Measurements from ENCODE around the gene MAPK10. TPM values are rescaled to one million over a fixed set of nuclear protein-coding genes. Genes with fewer than 3 reads are reported as not detected.

MAPK10 gene
- total RNA-seq, 1 donor from 2014 or later = 25.2 TPM

GRCh38 chr4:86131456-86131855 is 228.4 kb downstream of the MAPK10 start:
- Mint-ChIP-seq H3K27me3 (ENCODE audit: low read depth) (no peaks in the 10 kb centered on the region), H3K9me3 (peaks cover 3% of the 10 kb centered on the region), H3K4me3 (no peak overlapping the region), H3K36me3 (no peaks in the 10 kb centered on the region), H3K27ac (no peak overlapping the region), H3K4me1 (peaks cover 8% of the 10 kb centered on the region)
- no peak for DNase-seq (ENCODE audit: low spot score in 2 of 2, unreplicated experiment in 2 of 2)
- TF ChIP-seq, protein P1, sequence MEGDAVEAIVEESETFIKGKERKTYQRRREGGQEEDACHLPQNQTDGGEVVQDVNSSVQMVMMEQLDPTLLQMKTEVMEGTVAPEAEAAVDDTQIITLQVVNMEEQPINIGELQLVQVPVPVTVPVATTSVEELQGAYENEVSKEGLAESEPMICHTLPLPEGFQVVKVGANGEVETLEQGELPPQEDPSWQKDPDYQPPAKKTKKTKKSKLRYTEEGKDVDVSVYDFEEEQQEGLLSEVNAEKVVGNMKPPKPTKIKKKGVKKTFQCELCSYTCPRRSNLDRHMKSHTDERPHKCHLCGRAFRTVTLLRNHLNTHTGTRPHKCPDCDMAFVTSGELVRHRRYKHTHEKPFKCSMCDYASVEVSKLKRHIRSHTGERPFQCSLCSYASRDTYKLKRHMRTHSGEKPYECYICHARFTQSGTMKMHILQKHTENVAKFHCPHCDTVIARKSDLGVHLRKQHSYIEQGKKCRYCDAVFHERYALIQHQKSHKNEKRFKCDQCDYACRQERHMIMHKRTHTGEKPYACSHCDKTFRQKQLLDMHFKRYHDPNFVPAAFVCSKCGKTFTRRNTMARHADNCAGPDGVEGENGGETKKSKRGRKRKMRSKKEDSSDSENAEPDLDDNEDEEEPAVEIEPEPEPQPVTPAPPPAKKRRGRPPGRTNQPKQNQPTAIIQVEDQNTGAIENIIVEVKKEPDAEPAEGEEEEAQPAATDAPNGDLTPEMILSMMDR (IDR thresholded peaks at IDR 0.05; ENCODE audit: unreplicated experiment) = no peak

DNA sequence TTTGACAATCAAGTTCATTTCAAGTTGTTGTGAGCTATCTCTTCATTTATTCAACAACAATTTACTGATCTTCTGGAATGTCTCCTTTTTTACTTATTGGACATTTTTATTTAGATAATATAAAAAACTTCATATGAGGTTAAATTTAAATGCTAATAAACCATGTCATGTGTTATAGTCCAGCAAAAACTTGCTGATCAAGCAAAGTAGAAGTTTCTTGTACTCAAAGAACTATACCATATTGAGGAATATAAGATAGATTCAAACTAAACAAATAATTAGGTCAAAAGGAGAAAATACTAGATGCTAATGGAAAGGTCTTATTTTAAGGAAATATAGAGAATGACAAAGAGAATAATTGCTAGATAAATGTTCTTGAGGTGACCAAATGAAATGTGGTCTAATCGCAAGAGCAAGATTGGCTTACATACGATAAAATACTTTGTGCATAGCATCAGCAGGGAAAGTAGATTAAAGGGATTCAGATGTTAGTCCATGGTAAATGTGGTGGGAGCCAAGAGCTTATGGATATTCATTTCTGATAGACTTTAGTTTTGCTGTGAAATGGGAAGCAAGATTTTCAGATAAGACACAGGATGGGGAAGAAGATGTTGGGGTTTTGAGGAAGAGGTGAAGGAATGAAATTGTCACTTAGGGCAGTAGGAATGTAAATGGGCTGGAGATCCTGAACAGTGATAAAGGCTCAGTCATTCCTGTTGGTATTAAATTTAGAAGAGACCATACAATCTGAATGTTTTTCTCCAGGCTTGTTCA is 229.5 kb downstream of the MAPK10 start:
- H3K27ac Mint-ChIP-seq = no peak overlapping the region
- TF ChIP-seq, protein P1 (IDR thresholded peaks at IDR 0.05; ENCODE audit: unreplicated experiment) = no peak
- H3K27me3 Mint-ChIP-seq (ENCODE audit: low read depth) = no peaks in the 10 kb centered on the region
- H3K9me3 Mint-ChIP-seq = no peaks in the 10 kb centered on the region
- H3K4me1 Mint-ChIP-seq = peaks cover 12% of the 10 kb centered on the region
- DNase-seq (ENCODE audit: low spot score in 2 of 2, unreplicated experiment in 2 of 2) = no peak
- H3K36me3 Mint-ChIP-seq = no peaks in the 10 kb centered on the region
- no peak overlapping the region for H3K4me3 Mint-ChIP-seq

DNA sequence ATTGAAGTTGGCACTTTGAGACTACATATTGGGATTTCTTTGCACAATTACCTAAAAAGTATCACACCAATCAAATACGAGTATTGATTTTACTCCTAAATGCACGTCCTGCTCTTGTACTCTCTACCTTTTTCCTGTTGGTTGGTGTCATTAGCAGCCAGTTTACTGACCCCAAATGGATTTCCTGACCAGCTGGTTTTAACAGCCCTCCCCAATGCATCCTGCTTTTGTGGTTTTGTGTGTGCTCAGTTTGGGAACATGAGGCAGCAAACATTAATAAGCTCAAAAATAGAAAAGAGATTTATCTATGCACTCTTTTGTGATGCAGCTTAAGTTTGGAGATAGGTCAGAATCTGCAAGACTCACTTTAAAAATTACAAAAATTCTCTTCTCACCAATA is 230.3 kb downstream of the MAPK10 start:
- Mint-ChIP-seq H3K27ac (no peak overlapping the region), H3K27me3 (ENCODE audit: low read depth) (no peaks in the 10 kb centered on the region), H3K36me3 (no peaks in the 10 kb centered on the region), H3K4me3 (no peak overlapping the region), H3K4me1 (peaks cover 12% of the 10 kb centered on the region), H3K9me3 (no peaks in the 10 kb centered on the region)
- no peak for DNase-seq (ENCODE audit: low spot score in 2 of 2, unreplicated experiment in 2 of 2)
- TF ChIP-seq, protein P1 (IDR thresholded peaks at IDR 0.05; ENCODE audit: unreplicated experiment) = no peak

- H3K9me3 Mint-ChIP-seq = peaks cover 11% of the 10 kb centered on the region
- H3K4me1 Mint-ChIP-seq = peaks cover 20% of the 10 kb centered on the region
- DNase-seq (ENCODE audit: low spot score in 2 of 2, unreplicated experiment in 2 of 2) = no peak
- H3K36me3 Mint-ChIP-seq = no peaks in the 10 kb centered on the region
- H3K27ac Mint-ChIP-seq = no peak overlapping the region
- H3K27me3 Mint-ChIP-seq (ENCODE audit: low read depth) = no peaks in the 10 kb centered on the region
- TF ChIP-seq, protein P1 (IDR thresholded peaks at IDR 0.05; ENCODE audit: unreplicated experiment) = no peak
- no peak overlapping the region for H3K4me3 Mint-ChIP-seq
Measured at GRCh38 chr4:86122404-86122803, 237.4 kb downstream of the MAPK10 start.

DNA sequence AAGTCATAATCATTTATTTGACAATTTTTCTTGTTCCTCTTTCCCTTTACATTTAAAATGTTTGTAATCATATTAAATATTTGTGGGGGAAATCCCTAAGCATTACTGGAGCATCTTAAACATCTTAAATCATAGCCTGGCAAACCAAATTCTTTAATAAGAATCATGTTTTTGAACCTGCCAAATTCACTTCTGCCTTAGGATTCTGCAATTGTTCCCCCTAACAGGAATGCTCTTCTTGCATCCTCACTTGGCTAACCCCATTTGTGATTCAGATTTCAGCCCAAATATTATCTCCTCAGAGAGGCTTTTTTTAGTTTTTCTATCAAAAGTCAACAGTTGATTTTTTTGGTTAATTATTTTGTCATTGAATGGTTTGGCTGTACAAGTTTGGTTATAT is 241.1 kb downstream of the MAPK10 start:
- no peaks in the 10 kb centered on the region for H3K36me3 Mint-ChIP-seq
- peaks cover 19% of the 10 kb centered on the region for H3K4me1 Mint-ChIP-seq
- H3K27me3 Mint-ChIP-seq (ENCODE audit: low read depth) = no peaks in the 10 kb centered on the region
- TF ChIP-seq, protein P1 (IDR thresholded peaks at IDR 0.05; ENCODE audit: unreplicated experiment) = no peak
- H3K27ac Mint-ChIP-seq = peak overlapping the region; percentile 76
- no peak overlapping the region for H3K4me3 Mint-ChIP-seq
- no peak for DNase-seq (ENCODE audit: low spot score in 2 of 2, unreplicated experiment in 2 of 2)
- peaks cover 14% of the 10 kb centered on the region for H3K9me3 Mint-ChIP-seq
